Middle frontal gyrus (tissue), 1 donor: ENCODE data around the gene PRSS38.

Experiments used
- DNase-seq: peaks from one replicate; pipeline ENCODE4 v3.0.0-alpha.2; 2015; ENCODE audit warnings: low spot score; ENCODE audit errors: extremely low spot score

The PRSS38 gene

GRCh38 chr1:227885135-227885647 lies 69.7 kb downstream of the PRSS38 start:
- no peak for DNase-seq

GRCh38 chr1:227885648-227886502 lies 70.4 kb downstream of the PRSS38 start:
- no peak for DNase-seq

GRCh38 chr1:227886503-227886961 lies 71.1 kb downstream of the PRSS38 start:
- DNase-seq, result no peak

- no peak for DNase-seq
Measured at GRCh38 chr1:227886993-227887696, 71.7 kb downstream of the PRSS38 start.

- no peak for DNase-seq
Measured at GRCh38 chr1:227887697-227888403, 72.4 kb downstream of the PRSS38 start.

GRCh38 chr1:227888404-227889046 lies 73.0 kb downstream of the PRSS38 start:
- DNase-seq, result no peak

GRCh38 chr1:227889047-227889862 lies 73.8 kb downstream of the PRSS38 start:
- DNase-seq, result no peak

GRCh38 chr1:227889863-227890405 lies 74.5 kb downstream of the PRSS38 start:
- no peak for DNase-seq

GRCh38 chr1:227890451-227891222 lies 75.2 kb downstream of the PRSS38 start:
- no peak for DNase-seq

GRCh38 chr1:227891223-227891954 lies 75.9 kb downstream of the PRSS38 start:
- DNase-seq, result no peak

GRCh38 chr1:227891955-227892488 lies 76.5 kb downstream of the PRSS38 start:
- DNase-seq, result no peak

GRCh38 chr1:227892489-227893299 lies 77.2 kb downstream of the PRSS38 start:
- no peak for DNase-seq

- DNase-seq, result no peak
Measured at GRCh38 chr1:227893300-227893948, 77.9 kb downstream of the PRSS38 start.

GRCh38 chr1:227893949-227894721 lies 78.7 kb downstream of the PRSS38 start:
- no peak for DNase-seq

- DNase-seq, result no peak
Measured at GRCh38 chr1:227894831-227895451, 79.5 kb downstream of the PRSS38 start.
